Activated CD8-positive, alpha-beta T cell treated with anti-CD3 and anti-CD28 coated beads for 36 hours (primary cell): ENCODE measurements around the gene TEAD3. TPM values are rescaled to one million over a fixed set of nuclear protein-coding genes. Genes with fewer than 3 reads are reported as not detected.
"Not testable (repeated sequence)": the region's sequence is repeated elsewhere in the genome, so short reads cannot be mapped to it uniquely, and the experiment has no call there.

ENCODE experiments used
- ATAC-seq: fragments of 200-7000 bp; cut with Tn5 transposase; one replicate; pipeline ENCODE4 v1.10.0; 2021; ENCODE audit warnings: mild to moderate bottlenecking, moderate library complexity
- CTCF ChIA-PET: fragments of 350-600 bp; sonication (Branson Sonifier 250); formaldehyde crosslinking; loops from one replicate; lab custom pipeline; 2021; ENCODE audit warnings: antibody characterized with exemption; lab: Charles Lee
- POLR2A ChIA-PET: fragments of 350-600 bp; sonication (Branson Sonifier 250); formaldehyde crosslinking; loops from one replicate; lab custom pipeline; 2021; ENCODE audit warnings: antibody characterized with exemption; lab: Charles Lee
- DNase-seq: peaks from one replicate; pipeline ENCODE4 v3.0.0-alpha.2; 2020
- H3K27ac Mint-ChIP-seq: one replicate; pipeline ENCODE4 v1.8.0; 2021; ENCODE audit warnings: mild to moderate bottlenecking, mixed read lengths
- H3K27me3 Mint-ChIP-seq: one replicate; pipeline ENCODE4 v1.8.0; 2021; ENCODE audit warnings: mixed read lengths
- H3K36me3 Mint-ChIP-seq: one replicate; pipeline ENCODE4 v1.8.0; 2021; ENCODE audit warnings: low read depth, mixed read lengths
- H3K4me1 Mint-ChIP-seq: one replicate; pipeline ENCODE4 v1.8.0; 2021; ENCODE audit warnings: low read depth, mixed read lengths
- H3K4me3 Mint-ChIP-seq: one replicate; pipeline ENCODE4 v1.8.0; 2021; ENCODE audit warnings: mild to moderate bottlenecking, moderate library complexity, mixed read lengths
- H3K9me3 Mint-ChIP-seq: one replicate; pipeline ENCODE4 v1.8.0; 2021; ENCODE audit warnings: mixed read lengths
- intact Hi-C: fragments of 100-400 bp; cut with micrococcal nuclease; formaldehyde crosslinking; loops from one replicate; pipeline ENCODE4 v1.10.0; 2022
- total RNA-seq, 2 experiments: library from RNA; stranded (reverse); gene quantifications; one replicate each; pipeline ENCODE4 v1.2.3, GENCODE V29; 2021
- TF ChIP-seq, protein P1 (sequence below): fragments of 200-600 bp; IDR thresholded peaks from one replicate; pipeline ENCODE4 v1.8.0; 2022; ENCODE audit warnings: antibody characterized with exemption, mild to moderate bottlenecking

Gene TEAD3
- total RNA-seq, 2 experiments from 2014 or later: 0.68 to 0.81 TPM

DNA sequence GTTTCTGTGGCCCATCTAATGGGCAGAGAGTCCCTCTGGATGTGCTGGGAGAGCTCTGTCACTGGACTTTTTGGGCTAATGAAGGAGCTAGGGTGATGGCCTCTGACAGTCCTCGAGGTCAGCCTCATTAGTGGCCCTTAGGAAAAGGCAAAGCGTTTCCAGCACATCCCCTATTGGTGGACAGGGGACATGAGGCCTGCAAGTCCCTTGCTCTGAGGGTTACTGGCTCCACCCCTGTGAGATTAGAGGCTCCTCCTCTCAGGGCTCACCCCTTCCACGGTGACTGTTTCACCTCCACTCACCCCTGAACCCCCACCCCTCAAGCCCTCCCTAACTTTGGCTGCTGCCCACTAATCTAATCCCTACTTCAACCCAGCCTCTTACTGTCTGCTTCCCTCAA is 57.6 kb downstream of the TEAD3 start:
- TF ChIP-seq, protein P1, sequence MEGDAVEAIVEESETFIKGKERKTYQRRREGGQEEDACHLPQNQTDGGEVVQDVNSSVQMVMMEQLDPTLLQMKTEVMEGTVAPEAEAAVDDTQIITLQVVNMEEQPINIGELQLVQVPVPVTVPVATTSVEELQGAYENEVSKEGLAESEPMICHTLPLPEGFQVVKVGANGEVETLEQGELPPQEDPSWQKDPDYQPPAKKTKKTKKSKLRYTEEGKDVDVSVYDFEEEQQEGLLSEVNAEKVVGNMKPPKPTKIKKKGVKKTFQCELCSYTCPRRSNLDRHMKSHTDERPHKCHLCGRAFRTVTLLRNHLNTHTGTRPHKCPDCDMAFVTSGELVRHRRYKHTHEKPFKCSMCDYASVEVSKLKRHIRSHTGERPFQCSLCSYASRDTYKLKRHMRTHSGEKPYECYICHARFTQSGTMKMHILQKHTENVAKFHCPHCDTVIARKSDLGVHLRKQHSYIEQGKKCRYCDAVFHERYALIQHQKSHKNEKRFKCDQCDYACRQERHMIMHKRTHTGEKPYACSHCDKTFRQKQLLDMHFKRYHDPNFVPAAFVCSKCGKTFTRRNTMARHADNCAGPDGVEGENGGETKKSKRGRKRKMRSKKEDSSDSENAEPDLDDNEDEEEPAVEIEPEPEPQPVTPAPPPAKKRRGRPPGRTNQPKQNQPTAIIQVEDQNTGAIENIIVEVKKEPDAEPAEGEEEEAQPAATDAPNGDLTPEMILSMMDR: no peak
- ATAC-seq (no peak), DNase-seq (no peak)
- CTCF ChIA-PET: no interaction called here
- POLR2A ChIA-PET: no interaction called here
- H3K9me3 Mint-ChIP-seq: no peaks in the 10 kb centered on the region
- no peaks in the 10 kb centered on the region for H3K36me3 Mint-ChIP-seq
- no peak overlapping the region for H3K27ac Mint-ChIP-seq
- H3K27me3 Mint-ChIP-seq: no peaks in the 10 kb centered on the region
- H3K4me3 Mint-ChIP-seq: no peak overlapping the region
- H3K4me1 Mint-ChIP-seq: no peaks in the 10 kb centered on the region
- intact Hi-C loops: no loop called here

DNA sequence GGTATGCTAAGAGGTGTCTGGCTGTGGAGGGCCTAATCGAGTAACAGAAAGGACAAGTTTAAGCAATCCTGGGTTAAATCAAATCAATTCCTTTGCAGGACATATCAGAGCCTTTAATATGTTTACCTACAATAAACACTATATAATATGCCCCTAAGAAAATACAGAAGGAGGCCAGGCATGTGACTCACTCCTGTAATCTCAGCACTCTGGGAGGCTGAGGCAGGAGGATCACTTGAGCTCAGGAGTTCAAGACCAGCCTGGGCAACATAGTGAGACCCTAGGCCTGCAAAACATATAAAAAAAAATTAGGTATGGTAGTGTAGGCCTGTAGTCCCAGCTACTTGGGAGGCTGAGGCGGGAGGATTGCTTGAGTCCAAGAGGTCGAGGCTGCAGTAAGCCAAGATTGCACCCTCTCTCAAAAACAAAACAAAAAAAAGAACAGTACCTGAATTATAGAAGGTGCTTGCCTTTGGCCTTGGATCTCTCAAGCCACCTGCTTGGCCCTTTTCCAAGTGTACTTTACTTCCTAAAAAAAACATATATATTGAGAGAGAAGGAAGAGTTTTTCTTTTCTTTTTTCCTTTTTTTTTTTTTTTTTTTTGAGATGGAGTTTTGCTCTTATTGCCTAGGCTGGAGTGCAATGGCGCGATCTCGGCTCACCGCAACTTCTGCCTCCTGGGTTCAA is 58.4 kb downstream of the TEAD3 start:
- intact Hi-C loops, DNase-seq, H3K4me3 Mint-ChIP-seq, H3K4me1 Mint-ChIP-seq, H3K9me3 Mint-ChIP-seq, H3K27me3 Mint-ChIP-seq, H3K27ac Mint-ChIP-seq, ATAC-seq, H3K36me3 Mint-ChIP-seq: not testable (repeated sequence)
- POLR2A ChIA-PET: interaction anchor here (0.6 kb wide), 1 partner anchor 16 kb away, joined by 3 read pairs; no protein-coding TSS in a partner anchor
- CTCF ChIA-PET: interaction anchor here (4.2 kb wide), 1 partner anchor 10 kb away, joined by 23 read pairs; no protein-coding TSS in a partner anchor

DNA sequence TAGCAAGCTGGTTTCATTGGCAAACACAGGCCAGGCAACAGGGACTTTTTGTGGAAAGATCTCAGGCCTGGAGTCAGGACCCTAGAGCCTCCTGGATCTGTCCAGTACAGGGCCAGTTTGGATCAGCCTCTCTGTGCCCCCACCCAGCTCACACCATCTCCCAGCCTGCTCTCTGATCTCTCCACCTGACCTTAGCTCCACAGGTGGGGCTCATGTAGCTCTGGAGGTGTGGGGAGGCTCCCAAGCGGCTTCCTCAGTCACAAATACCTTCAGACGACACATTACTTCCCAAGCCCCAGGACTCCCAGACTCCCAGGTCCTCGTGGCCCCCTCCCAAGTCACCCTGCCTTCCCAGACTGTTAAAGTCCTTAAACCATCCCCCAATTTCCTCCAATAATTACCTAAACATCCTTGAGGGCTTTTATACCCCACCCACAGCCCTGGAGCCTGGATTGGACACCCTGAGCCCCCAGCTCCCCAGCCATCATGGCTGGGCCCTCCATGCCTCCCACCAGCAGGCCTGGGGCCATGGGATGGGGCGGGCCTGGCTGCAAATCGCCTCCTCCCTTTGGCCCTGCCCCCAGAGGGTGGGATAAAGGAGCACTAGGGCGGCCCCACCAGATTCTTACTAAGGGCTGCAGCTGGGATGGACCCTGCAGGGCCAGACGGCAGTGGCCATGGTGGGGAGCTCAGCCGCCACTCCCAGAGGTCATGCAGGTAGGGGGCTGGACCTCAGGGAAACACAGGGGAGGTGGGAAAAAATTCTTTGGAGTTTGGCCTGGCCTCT is 60.6 kb downstream of the TEAD3 start:
- Mint-ChIP-seq H3K27ac (no peak overlapping the region), H3K9me3 (no peaks in the 10 kb centered on the region), H3K27me3 (no peaks in the 10 kb centered on the region), H3K4me3 (no peak overlapping the region), H3K4me1 (no peaks in the 10 kb centered on the region), H3K36me3 (no peaks in the 10 kb centered on the region)
- ATAC-seq: no peak
- TF ChIP-seq, protein P1: no peak
- ChIA-PET CTCF (interaction anchor here (0.6 to 4.2 kb wide), 3 partner anchors 13 to 143 kb away, joined by 3 to 23 read pairs (median 3); partner anchors contain the start of gene RPL10A), POLR2A (interaction anchor here (1.2 to 1.4 kb wide), 2 partner anchors 31 to 93 kb away, joined by 3 to 4 read pairs; no protein-coding TSS in a partner anchor)
- DNase-seq: no peak
- intact Hi-C loops: no loop called here

DNA sequence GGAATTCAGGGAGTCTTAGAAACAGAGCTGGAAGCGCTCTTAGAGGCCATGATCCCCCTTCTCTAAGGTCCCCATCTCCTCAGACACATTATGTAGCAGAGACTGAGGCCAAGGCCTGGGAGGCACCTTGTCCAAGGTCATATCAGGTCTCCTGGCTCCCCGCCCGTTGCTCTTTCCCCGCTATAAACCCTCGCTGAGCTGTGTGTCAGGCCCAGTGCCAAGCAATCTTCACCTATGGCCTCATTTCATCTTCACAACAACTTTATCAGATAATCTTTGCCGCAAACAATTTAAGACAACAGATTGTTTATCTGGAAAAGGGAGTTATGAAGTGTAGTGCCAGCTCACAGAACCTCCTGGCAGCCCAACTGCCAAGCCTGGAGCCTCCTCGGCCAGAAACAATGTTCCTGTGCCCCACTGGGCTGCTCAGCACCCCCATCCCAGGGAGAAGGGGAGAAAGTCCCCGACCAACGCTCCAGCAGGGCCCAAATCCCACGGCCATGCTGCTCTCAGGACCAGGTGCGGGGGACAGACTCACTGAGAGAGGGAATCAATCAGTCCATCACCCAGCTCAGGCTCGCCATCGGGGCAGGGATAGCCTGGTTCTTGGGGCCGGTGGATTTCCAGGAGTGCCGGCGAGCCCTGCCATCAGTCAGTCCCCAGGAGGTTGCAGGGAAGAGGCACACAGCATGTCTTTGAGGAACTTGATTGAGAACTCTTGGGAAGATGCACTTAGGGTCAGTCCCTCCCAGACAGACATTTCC is 61.6 kb downstream of the TEAD3 start:
- ChIA-PET CTCF (interaction anchor here (1.0 to 4.2 kb wide), 3 partner anchors 14 to 93 kb away, joined by 3 to 23 read pairs (median 4); partner anchors contain the start of gene RPL10A), POLR2A (interaction anchor here (0.6 to 1.4 kb wide), 2 partner anchors 92 to 437 kb away, joined by 3 to 4 read pairs; no protein-coding TSS in a partner anchor)

DNA sequence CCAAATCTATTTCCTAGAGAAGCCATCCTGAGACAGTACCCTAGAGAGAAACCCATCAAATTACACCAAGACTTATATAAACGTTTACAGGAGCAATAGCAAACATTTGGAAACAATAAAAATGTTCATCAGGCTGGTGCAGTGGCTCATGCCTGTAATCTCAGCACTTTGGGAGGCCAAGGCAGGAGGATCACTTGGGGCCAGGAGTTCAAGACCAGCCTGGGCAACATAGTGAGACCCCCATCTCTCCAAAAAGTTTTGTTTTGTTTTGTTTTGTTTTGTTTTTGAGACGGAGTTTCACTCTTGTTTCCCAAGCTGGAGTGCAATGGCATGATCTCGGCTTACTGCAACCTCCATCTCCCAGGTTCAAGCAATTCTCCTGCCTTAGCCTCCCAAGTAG is 64.2 kb downstream of the TEAD3 start:
- CTCF ChIA-PET: interaction anchor here (0.7 to 2.5 kb wide), 3 partner anchors 14 to 19 kb away, joined by 3 to 7 read pairs (median 6); no protein-coding TSS in a partner anchor
- H3K27ac Mint-ChIP-seq, H3K4me1 Mint-ChIP-seq, H3K4me3 Mint-ChIP-seq, POLR2A ChIA-PET, DNase-seq, H3K36me3 Mint-ChIP-seq, intact Hi-C loops, ATAC-seq, H3K27me3 Mint-ChIP-seq: not testable (repeated sequence)
- peaks cover 16% of the 10 kb centered on the region for H3K9me3 Mint-ChIP-seq

More for the DNA sequence above, 61.6 kb downstream of the TEAD3 start:
- Mint-ChIP-seq H3K27me3 (no peaks in the 10 kb centered on the region), H3K36me3 (no peaks in the 10 kb centered on the region), H3K4me3 (no peak overlapping the region), H3K27ac (no peak overlapping the region), H3K4me1 (no peaks in the 10 kb centered on the region), H3K9me3 (peaks cover under 1% of the 10 kb centered on the region)
- TF ChIP-seq, protein P1: no peak
- intact Hi-C loops: no loop called here
- DNase-seq: no peak
- no peak for ATAC-seq
